Endothelial cell of umbilical vein (primary cell): ENCODE measurements around the gene FAM200C.

Experiments used
- CTCF ChIP-seq, 2 donors: IDR thresholded peaks; 1 replicate in 1 of 2; 2 replicates in 1 of 2; pipeline ENCODE4 v1.5.1; 2011; ENCODE audit warnings: low read length in 2 of 2, mild to moderate bottlenecking in 2 of 2, moderate library complexity in 2 of 2, control low read depth in 1 of 2, inconsistent platforms in 1 of 2, low read depth in 1 of 2; ENCODE audit not compliant: insufficient read depth in 1 of 2; ENCODE audit errors: extremely low read depth in 1 of 2
- EZH2 ChIP-seq: IDR thresholded peaks from 2 replicates; pipeline ENCODE4 v1.6.1; 2012; ENCODE audit warnings: borderline replicate concordance, low read depth, mild to moderate bottlenecking, moderate library complexity, low read length, inconsistent platforms; ENCODE audit not compliant: severe bottlenecking
- POLR2A ChIP-seq: IDR thresholded peaks from 2 replicates; pipeline ENCODE4 v1.6.1; 2012; ENCODE audit warnings: low read depth, mild to moderate bottlenecking, control low read depth, low read length

GRCh38 chr5:160420331-160420610 is 20.4 kb upstream of the FAM200C start:
- no peak for TF ChIP-seq CTCF (IDR thresholded peaks at IDR 0.05; ENCODE audit: extremely low read depth in 1 of 2, insufficient read depth in 1 of 2, low read depth in 1 of 2, low read length in 2 of 2)
- TF ChIP-seq POLR2A: no peak
- no peak for TF ChIP-seq EZH2
